GM12891 (cell line): ENCODE results near the gene PFKFB4.
"Not testable (repeated sequence)": the region's sequence is repeated elsewhere in the genome, so short reads cannot be mapped to it uniquely, and the experiment has no call there.

ENCODE experiments used
- DNase-seq: peaks from one replicate; pipeline ENCODE4 v3.0.0; 2011; ENCODE audit warnings: low spot score; ENCODE audit not compliant: insufficient read length
- FAIRE-seq: peaks from 2 replicates; lab custom pipeline; 2011; peaks lifted over from hg19 to GRCh38; lab: Jason Lieb, UNC
- PAX5 ChIP-seq: IDR thresholded peaks from 2 replicates; pipeline ENCODE4 v1.6.1; 2011; ENCODE audit warnings: low read length, moderate library complexity, mild to moderate bottlenecking; ENCODE audit not compliant: insufficient read depth, severe bottlenecking
- POLR2A ChIP-seq: IDR thresholded peaks from 2 replicates; pipeline ENCODE4 v1.6.1; 2011; ENCODE audit warnings: low read depth, low read length, control low read depth
- POLR2AphosphoS5 ChIP-seq: IDR thresholded peaks from 2 replicates; pipeline ENCODE4 v1.6.1; 2011; ENCODE audit warnings: low read depth, low read length, control low read depth
- POU2F2 ChIP-seq: IDR thresholded peaks from 2 replicates; pipeline ENCODE4 v1.6.1; 2011; ENCODE audit warnings: low read depth, mild to moderate bottlenecking, control low read depth, low read length, moderate library complexity
- SPI1 ChIP-seq: IDR thresholded peaks from 2 replicates; pipeline ENCODE4 v1.6.1; 2011; ENCODE audit warnings: low read depth, low read length, control low read depth
- TAF1 ChIP-seq: IDR thresholded peaks from 2 replicates; pipeline ENCODE4 v1.6.1; 2011; ENCODE audit warnings: low read depth, low read length, control low read depth

Gene PFKFB4

DNA sequence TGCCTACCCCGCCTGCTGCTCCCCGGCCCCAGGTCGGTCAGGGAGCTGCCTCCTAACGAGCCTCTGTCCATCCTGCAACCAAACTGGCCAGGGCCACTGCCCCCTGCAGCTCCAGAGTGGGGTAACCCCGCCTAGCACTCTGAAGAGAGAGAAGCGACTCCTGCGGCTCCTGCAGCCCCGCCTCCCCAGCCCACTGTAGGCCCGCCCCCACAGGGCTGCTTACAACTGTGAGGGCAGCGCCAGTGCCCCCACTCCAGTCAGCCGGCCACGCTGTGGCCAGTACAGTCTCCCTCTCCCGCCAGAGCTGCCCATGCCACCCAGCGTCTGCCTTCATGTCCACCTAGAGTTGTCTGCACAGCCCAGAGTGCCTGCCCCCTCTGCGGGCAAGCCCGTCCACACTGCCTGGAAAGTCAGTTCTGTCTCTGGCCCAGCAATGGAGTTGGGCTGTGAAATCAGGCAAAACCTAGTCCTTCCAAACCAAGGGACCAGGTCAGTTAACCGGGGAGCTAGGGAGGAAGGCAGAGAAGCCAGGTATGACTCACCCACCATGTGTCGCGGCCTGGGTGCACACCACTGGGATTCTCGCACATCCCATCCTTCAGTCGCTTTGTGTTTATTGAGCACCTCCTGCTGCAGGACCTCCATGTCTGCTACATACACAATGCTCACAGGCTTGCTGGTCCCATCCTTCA is 4.6 kb upstream of the PFKFB4 start:
- FAIRE-seq = peak; percentile 71
- TF ChIP-seq POLR2AphosphoS5 = no peak
- TF ChIP-seq TAF1 = no peak
- TF ChIP-seq PAX5 = no peak
- TF ChIP-seq POLR2A = no peak
- no peak for TF ChIP-seq SPI1
- no peak for TF ChIP-seq POU2F2
- peak; percentile 67 for DNase-seq

- no peak for DNase-seq
- TF ChIP-seq POLR2A (no peak), TAF1 (no peak), PAX5 (no peak), SPI1 (no peak), POU2F2 (no peak), POLR2AphosphoS5 (no peak)
- FAIRE-seq = no peak
Observed at GRCh38 chr3:48560648-48561018, 4.0 kb upstream of the PFKFB4 start.

- TF ChIP-seq POLR2A (no peak), PAX5 (no peak), POU2F2 (no peak), TAF1 (no peak), POLR2AphosphoS5 (no peak), SPI1 (no peak)
- DNase-seq = no peak
- FAIRE-seq = no peak
Observed at GRCh38 chr3:48558493-48559134, 2.0 kb upstream of the PFKFB4 start.

DNA sequence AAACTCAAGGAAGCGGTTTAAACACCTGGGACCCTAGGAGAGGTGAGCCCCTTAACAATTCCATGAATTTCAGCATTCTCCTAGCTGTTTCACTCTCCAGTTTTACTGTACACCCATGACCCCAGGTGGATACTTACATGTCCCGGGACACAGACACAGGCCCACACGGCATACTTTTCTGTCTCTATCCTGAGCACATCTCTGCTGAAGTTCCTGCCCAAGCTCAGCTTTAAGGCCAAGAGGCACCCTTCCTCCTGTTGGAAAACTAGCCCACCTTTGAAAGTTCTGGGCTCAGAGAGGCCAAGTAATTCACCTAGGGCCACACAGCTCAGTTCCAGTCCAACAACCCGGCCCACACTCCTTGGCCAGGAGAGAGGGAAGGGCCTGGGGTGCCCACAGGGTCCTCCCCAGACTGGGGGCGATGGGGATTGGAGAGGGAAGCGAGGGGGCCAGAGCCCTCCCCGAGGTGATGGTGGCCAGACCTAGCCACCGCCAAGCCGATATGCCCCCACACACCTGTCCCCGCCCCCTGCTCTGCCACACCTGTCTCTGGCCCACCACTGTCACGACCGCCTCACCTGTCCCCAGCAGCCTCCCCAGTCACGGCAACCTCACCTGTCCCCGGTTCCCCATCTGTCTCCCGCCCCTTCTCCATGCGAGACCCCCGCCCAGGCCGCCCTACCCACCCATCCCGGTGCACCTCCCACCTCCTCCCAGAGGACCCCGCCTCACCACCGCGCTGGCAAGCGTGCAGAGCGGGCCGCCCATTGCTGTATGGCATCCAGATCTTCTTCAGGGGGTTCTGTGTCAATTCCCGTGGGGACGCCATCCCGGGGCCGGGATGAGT is 431 bp downstream of the PFKFB4 start:
- peak; percentile 25 for DNase-seq
- FAIRE-seq = no peak
- no peak for TF ChIP-seq POU2F2
- TF ChIP-seq PAX5 = no peak

DNA sequence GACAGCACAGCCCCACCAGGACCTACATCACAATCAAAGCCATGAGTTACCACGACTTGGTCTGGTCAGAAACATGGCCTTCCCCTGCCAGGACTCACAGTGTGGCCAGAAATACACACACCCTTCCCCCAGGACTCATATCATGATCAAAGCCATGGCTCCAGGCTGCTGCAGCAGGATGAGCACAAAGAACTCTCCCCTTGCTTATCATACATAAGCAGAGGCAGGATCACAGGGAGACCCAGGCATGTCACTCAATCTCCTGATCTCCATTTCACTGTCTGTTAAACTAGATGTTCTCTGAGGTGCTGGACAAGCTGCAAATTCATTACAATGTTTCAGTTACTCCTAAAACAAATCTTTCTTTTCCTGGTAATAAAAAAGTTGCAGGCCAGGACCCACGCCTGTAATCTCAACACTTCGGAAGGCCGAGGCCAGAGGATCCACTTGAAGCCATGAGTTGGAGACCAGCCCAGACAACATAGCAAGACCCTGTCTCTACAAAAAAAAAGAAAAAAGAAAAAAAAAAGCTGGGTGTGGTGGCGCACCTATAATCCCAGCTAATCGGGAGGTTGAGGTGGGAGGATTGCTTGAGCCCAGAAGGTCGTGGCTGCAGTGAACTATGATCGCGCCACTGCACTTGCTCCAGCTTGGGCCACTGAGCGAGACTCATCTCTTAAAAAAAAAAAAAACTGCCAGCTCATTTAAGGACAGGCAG is 1.2 kb downstream of the PFKFB4 start:
- DNase-seq = no peak
- no peak for TF ChIP-seq SPI1
- no peak for TF ChIP-seq TAF1
- TF ChIP-seq POU2F2 = no peak
- TF ChIP-seq POLR2AphosphoS5 = no peak
- no peak for TF ChIP-seq POLR2A
- TF ChIP-seq PAX5 = no peak
- no peak for FAIRE-seq

- TF ChIP-seq SPI1 = no peak
- TF ChIP-seq POLR2AphosphoS5 = no peak
- no peak for TF ChIP-seq PAX5
- TF ChIP-seq POLR2A = no peak
- TF ChIP-seq TAF1 = no peak
- no peak for TF ChIP-seq POU2F2
- DNase-seq = no peak
- FAIRE-seq = no peak
Observed at GRCh38 chr3:48553886-48554845, 2.4 kb downstream of the PFKFB4 start.

DNA sequence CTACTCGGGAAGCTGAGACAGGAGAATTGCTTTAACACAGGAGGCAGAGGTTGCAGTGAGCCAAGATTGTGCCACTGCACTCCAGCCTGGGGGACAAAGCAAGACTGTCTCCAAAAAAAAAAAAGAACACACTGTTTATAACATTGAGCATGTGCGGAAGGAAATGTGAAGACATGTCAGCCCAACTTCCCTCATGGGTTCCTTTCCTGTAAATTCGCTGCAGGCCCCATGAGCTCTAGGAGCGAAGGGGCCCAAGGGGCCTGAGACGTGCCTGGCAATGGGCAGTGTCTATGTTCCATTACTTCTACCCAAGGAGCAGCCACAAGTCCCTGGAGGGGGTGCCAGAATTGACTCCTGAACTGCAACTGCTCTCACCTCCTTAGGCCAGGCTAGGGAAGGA is 3.2 kb downstream of the PFKFB4 start:
- FAIRE-seq (no peak), DNase-seq (no peak)
- TF ChIP-seq POU2F2 (no peak), POLR2AphosphoS5 (no peak), POLR2A (no peak), SPI1 (no peak), PAX5 (no peak), TAF1 (no peak)

DNA sequence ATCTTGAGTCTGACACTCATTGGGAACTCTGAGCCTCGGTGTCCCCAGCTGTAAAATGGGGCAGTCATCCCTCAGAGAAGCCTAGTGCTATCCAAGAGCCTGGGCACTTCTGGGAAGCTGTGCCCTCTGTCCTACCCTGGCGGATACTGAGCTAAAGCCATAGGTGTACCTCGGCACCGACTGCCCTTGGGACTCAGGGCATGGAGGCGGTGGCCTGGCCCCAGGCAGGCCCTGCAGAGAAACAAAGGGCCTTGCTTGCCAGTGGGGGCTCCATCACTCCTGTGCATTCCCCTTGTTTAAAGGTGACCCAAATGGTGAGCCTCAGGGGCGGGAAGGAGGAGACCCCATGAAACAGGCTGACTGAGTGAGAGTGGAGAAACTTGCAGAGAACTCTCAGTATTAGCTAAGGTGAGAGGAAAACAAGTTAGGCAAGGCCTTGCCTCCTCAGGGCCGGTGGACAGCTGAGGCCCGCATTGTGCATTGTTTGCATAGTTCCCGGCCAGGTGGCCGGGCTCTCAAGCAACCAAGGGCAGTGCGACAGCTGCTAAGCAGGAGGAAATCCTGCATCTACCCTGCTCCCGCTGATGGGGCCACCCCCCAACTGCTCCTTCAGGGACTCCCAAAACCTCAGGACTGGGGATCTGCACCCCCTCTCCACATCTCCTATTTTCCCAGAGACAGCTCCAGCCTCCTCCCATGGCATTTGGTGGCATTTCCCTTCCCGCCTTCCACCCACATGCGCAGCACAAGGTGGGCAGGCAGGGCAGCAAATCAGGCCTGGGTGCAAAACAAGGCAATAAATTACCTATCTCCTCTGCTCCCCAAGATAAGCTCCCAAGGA is 4.3 kb downstream of the PFKFB4 start:
- DNase-seq = no peak
- no peak for TF ChIP-seq POLR2A
- TF ChIP-seq SPI1 = no peak
- no peak for TF ChIP-seq TAF1
- TF ChIP-seq POLR2AphosphoS5 = no peak
- no peak for FAIRE-seq

DNA sequence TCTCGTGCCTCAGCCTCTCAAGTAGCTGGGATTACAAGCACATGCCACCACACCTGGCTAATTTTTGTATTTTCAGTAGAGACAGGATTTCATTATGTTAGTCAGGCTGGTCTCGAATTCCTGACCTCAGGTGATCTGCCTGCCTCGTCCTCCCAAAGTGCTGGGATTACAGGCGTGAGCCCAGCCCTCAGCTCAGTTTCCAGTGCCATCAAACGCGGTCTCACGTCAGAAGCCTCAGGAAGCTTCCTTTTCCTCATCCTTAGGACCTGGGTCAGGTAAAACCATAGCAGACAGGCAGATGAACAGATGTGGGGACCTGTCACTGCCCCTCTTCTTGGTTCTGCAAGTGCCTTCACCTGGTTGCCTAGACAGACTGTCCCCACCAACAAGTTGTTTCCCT is 5.0 kb downstream of the PFKFB4 start:
- DNase-seq, FAIRE-seq: not testable (repeated sequence)
